ENCODE results near the gene EPHA3.

- TF ChIP-seq POLR2A (IDR thresholded peaks at IDR 0.05) = no peak
- no peak for TF ChIP-seq CTCF (IDR thresholded peaks at IDR 0.05)
Observed at GRCh38 chr3:89367166-89367565, 259.7 kb downstream of the EPHA3 start.

All from body of pancreas (tissue), 4 donors.